ENCODE data around the gene TPRG1L. TPM values are rescaled to one million over a fixed set of nuclear protein-coding genes. Genes with fewer than 3 reads are reported as not detected.

TPRG1L gene
- total RNA-seq, 1 donor from 2014 or later: 40.8 TPM

GRCh38 chr1:3656450-3657095, 31.8 kb downstream of the TPRG1L start:
- no peak for DNase-seq (ENCODE audit: low read depth)
- TF ChIP-seq, protein P1, sequence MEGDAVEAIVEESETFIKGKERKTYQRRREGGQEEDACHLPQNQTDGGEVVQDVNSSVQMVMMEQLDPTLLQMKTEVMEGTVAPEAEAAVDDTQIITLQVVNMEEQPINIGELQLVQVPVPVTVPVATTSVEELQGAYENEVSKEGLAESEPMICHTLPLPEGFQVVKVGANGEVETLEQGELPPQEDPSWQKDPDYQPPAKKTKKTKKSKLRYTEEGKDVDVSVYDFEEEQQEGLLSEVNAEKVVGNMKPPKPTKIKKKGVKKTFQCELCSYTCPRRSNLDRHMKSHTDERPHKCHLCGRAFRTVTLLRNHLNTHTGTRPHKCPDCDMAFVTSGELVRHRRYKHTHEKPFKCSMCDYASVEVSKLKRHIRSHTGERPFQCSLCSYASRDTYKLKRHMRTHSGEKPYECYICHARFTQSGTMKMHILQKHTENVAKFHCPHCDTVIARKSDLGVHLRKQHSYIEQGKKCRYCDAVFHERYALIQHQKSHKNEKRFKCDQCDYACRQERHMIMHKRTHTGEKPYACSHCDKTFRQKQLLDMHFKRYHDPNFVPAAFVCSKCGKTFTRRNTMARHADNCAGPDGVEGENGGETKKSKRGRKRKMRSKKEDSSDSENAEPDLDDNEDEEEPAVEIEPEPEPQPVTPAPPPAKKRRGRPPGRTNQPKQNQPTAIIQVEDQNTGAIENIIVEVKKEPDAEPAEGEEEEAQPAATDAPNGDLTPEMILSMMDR (IDR thresholded peaks at IDR 0.05; ENCODE audit: insufficient read depth, low read length, poor library complexity, severe bottlenecking): no peak
- H3K36me3 ChIP-seq (ENCODE audit: control insufficient read depth, insufficient read depth, low read length): no peaks in the 10 kb centered on the region
- H3K4me3 ChIP-seq (ENCODE audit: low read depth, low read length): no peak overlapping the region
- peaks cover 55% of the 10 kb centered on the region for H3K27me3 ChIP-seq (ENCODE audit: control insufficient read depth, insufficient read depth, low read length)

GRCh38 chr1:3657096-3657475, 32.3 kb downstream of the TPRG1L start:
- TF ChIP-seq, protein P1 (IDR thresholded peaks at IDR 0.05; ENCODE audit: insufficient read depth, low read length, poor library complexity, severe bottlenecking): no peak
- no peaks in the 10 kb centered on the region for H3K36me3 ChIP-seq (ENCODE audit: control insufficient read depth, insufficient read depth, low read length)
- H3K27me3 ChIP-seq (ENCODE audit: control insufficient read depth, insufficient read depth, low read length): peaks cover 50% of the 10 kb centered on the region
- H3K4me3 ChIP-seq (ENCODE audit: low read depth, low read length): no peak overlapping the region
- DNase-seq (ENCODE audit: low read depth): no peak

- H3K4me3 ChIP-seq (ENCODE audit: low read depth, low read length): no peak overlapping the region
- no peak for DNase-seq (ENCODE audit: low read depth)
- TF ChIP-seq, protein P1 (IDR thresholded peaks at IDR 0.05; ENCODE audit: insufficient read depth, low read length, poor library complexity, severe bottlenecking): no peak
- no peaks in the 10 kb centered on the region for H3K36me3 ChIP-seq (ENCODE audit: control insufficient read depth, insufficient read depth, low read length)
- H3K27me3 ChIP-seq (ENCODE audit: control insufficient read depth, insufficient read depth, low read length): peaks cover 45% of the 10 kb centered on the region
These were observed 32.9 kb downstream of the TPRG1L start for GRCh38 chr1:3657578-3658230.

DNA sequence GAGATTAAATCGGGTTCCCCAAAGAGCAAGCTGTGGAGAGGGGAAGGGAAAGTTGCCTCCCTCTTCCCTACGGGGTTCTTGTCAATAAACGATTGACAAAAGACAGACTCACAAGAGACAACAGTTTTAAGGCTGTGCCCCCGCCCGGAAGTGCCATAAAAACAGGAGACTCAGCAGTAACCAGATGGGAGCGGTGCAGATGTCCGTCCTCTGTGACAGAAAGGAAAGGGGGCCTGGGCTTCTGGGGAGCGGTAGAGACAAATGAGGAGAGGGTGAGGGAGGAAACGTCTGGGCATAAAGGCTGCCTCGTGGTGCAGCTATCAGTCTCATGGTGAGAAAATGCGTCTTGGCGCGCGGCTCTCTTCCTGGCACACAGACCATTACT, 33.4 kb downstream of the TPRG1L start:
- TF ChIP-seq, protein P1 (IDR thresholded peaks at IDR 0.05; ENCODE audit: insufficient read depth, low read length, poor library complexity, severe bottlenecking): no peak
- no peak for DNase-seq (ENCODE audit: low read depth)
- Histone ChIP-seq H3K27me3 (ENCODE audit: control insufficient read depth, insufficient read depth, low read length) (peaks cover 40% of the 10 kb centered on the region), H3K36me3 (ENCODE audit: control insufficient read depth, insufficient read depth, low read length) (no peaks in the 10 kb centered on the region), H3K4me3 (ENCODE audit: low read depth, low read length) (no peak overlapping the region)

DNA sequence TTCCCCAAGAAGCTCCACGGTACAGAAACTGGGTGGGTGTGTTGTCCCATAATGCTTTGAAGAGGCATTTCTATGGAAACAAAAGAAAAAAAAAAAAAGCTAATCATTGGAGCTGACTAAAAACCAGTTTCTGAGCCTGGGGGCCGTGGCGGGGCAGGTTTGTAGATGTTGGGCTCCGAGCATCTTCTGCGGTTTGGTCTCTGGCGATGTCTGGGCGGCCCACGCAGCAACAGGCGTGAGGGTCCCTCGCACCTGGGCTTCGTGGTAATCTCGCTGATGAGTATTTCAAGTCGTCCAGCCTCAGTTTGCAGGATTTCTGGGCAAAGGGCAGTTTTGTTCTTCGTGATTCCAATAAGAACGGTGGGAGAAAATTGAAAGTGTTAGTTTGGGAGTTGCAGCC, 34.3 kb downstream of the TPRG1L start:
- Histone ChIP-seq H3K4me3 (ENCODE audit: low read depth, low read length) (no peak overlapping the region), H3K27me3 (ENCODE audit: control insufficient read depth, insufficient read depth, low read length) (peaks cover 32% of the 10 kb centered on the region), H3K36me3 (ENCODE audit: control insufficient read depth, insufficient read depth, low read length) (no peaks in the 10 kb centered on the region)
- no peak for DNase-seq (ENCODE audit: low read depth)
- TF ChIP-seq, protein P1 (IDR thresholded peaks at IDR 0.05; ENCODE audit: insufficient read depth, low read length, poor library complexity, severe bottlenecking): no peak

- TF ChIP-seq, protein P1 (IDR thresholded peaks at IDR 0.05; ENCODE audit: insufficient read depth, low read length, poor library complexity, severe bottlenecking): no peak
- Histone ChIP-seq H3K36me3 (ENCODE audit: control insufficient read depth, insufficient read depth, low read length) (no peaks in the 10 kb centered on the region), H3K4me3 (ENCODE audit: low read depth, low read length) (no peak overlapping the region), H3K27me3 (ENCODE audit: control insufficient read depth, insufficient read depth, low read length) (peaks cover 16% of the 10 kb centered on the region)
- DNase-seq (ENCODE audit: low read depth): no peak
These were observed 35.9 kb downstream of the TPRG1L start for GRCh38 chr1:3660704-3661103.
